Measurements from ENCODE around the gene FZD4.

DNA sequence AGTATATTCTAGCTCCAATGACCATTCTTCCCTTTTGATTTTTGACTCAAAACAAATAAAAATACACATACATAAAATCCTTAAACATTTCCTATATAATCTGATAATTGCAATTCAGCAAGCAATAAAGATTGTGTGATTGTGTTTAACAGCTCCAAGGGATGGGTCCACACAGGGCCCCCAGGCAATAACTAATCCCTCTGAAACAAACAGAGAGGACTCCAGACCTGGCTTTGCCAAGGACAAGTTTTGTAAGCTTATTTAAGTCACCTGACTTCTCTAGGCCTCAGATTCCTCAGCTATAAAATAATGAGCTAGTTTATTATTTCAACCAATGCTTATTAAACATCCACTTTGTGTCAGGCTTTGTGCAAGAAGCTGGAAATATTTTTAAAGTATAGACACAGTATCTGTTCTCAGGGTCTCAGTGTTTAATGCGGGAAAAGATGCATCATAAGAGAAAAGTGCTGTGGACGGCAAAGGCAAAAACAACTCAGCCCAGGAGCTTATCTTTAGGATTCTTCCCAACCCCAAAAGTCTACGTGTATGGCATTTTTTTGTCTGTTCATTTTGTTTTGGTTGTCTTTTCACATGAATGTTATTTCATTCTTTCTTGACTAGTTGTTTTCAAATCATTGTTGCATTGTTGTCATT lies 20.1 kb downstream of the FZD4 start:
- TF ChIP-seq, protein P1, sequence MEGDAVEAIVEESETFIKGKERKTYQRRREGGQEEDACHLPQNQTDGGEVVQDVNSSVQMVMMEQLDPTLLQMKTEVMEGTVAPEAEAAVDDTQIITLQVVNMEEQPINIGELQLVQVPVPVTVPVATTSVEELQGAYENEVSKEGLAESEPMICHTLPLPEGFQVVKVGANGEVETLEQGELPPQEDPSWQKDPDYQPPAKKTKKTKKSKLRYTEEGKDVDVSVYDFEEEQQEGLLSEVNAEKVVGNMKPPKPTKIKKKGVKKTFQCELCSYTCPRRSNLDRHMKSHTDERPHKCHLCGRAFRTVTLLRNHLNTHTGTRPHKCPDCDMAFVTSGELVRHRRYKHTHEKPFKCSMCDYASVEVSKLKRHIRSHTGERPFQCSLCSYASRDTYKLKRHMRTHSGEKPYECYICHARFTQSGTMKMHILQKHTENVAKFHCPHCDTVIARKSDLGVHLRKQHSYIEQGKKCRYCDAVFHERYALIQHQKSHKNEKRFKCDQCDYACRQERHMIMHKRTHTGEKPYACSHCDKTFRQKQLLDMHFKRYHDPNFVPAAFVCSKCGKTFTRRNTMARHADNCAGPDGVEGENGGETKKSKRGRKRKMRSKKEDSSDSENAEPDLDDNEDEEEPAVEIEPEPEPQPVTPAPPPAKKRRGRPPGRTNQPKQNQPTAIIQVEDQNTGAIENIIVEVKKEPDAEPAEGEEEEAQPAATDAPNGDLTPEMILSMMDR (IDR thresholded peaks at IDR 0.05): no peak
- TF ChIP-seq POLR2A (IDR thresholded peaks at IDR 0.05): no peak
